K562 (cell line): ENCODE data around the gene PDCD10. TPM values are rescaled to one million over a fixed set of nuclear protein-coding genes. Genes with fewer than 3 reads are reported as not detected.

ENCODE experiments used
- ATAC-seq: fragments of 200-7000 bp; cut with Tn5 transposase; 3 replicates; pipeline ENCODE4 v1.9.1; 2020; ENCODE audit warnings: moderate library complexity
- BruUV-seq: library from RNA; stranded (reverse); fragments of 400-500 nt; replicated peaks from 2 replicates; lab custom pipeline; 2021; lab: Mats Ljungman, UMichigan
- CTCF ChIA-PET: fragments of 300-600 bp; formaldehyde crosslinking; extraction: SDS; loops from one replicate; lab custom pipeline; 2021; ENCODE audit warnings: low intra/inter-chr PET ratio; lab: Yijun Ruan, JAX
- POLR2A ChIA-PET: fragments of 300-600, 350-650 bp; sonication (Branson Sonifier 250); formaldehyde crosslinking; extraction: SDS; loops from one replicate; lab custom pipeline; 2021; ENCODE audit warnings: antibody characterized with exemption, inconsistent platforms; lab: Yijun Ruan, JAX
- DNase-seq, 4 experiments: peaks; one replicate each; pipeline versions ENCODE4 v3.0.0 to v3.0.0-alpha.2; 2011 to 2018; ENCODE audit warnings: low spot score in 3 of 4, mixed read lengths in 3 of 4; ENCODE audit errors: extremely low read depth in 1 of 4
- FAIRE-seq: peaks from 2 replicates; lab custom pipeline; 2011; peaks lifted over from hg19 to GRCh38; lab: Jason Lieb, UNC
- H2AFZ ChIP-seq: 2 replicates; pipeline ENCODE4 v1.6.0; 2011; ENCODE audit warnings: low read depth, low read length, control low read depth, inconsistent platforms
- H3K27ac ChIP-seq: fragments of 200-600 bp; 3 replicates; pipeline ENCODE4 v1.8.0; 2011; ENCODE audit warnings: low read depth, mild to moderate bottlenecking, control low read depth, inconsistent platforms, low read length, moderate library complexity, mixed read lengths; ENCODE audit errors: extremely low read depth
- H3K27me3 ChIP-seq, 2 experiments: fragments of 300-600 bp in 1 of 2; 2 replicates in 1 of 2; 3 replicates in 1 of 2; pipeline versions ENCODE4 v1.6.0 to v1.8.0; 2011; ENCODE audit warnings: inconsistent platforms in 2 of 2, low read length in 2 of 2, mild to moderate bottlenecking in 1 of 2, mixed read lengths in 1 of 2, moderate library complexity in 1 of 2; ENCODE audit not compliant: control insufficient read depth in 2 of 2, insufficient read depth in 2 of 2
- H3K36me3 ChIP-seq: fragments of 300-600 bp; 3 replicates; pipeline ENCODE4 v1.8.0; 2011; ENCODE audit warnings: mild to moderate bottlenecking, low read length, inconsistent platforms; ENCODE audit not compliant: control insufficient read depth, insufficient read depth
- H3K4me1 ChIP-seq, 2 experiments: fragments of 200-600 bp in 1 of 2; replicated peaks in 1 of 2; 2 replicates in 1 of 2; 3 replicates in 1 of 2; pipeline versions ENCODE4 v1.5.1 to v1.8.0; 2011; ENCODE audit warnings: inconsistent platforms in 2 of 2, low read length in 2 of 2, mild to moderate bottlenecking in 1 of 2, mixed read lengths in 1 of 2, moderate library complexity in 1 of 2; ENCODE audit not compliant: control insufficient read depth in 2 of 2, insufficient read depth in 2 of 2
- H3K4me2 ChIP-seq: 2 replicates; pipeline ENCODE4 v1.6.1; 2011; ENCODE audit warnings: low read length, control low read depth, inconsistent platforms, mixed read lengths; ENCODE audit not compliant: insufficient read depth
- H3K4me3 ChIP-seq: fragments of 200-600 bp; sonication (generic), shearing (Covaris generic); 2 replicates; pipeline ENCODE4 v1.5.1; 2016; ENCODE audit warnings: control low read depth, inconsistent platforms
- H3K79me2 ChIP-seq: fragments of 200-600 bp; 3 replicates; pipeline ENCODE4 v1.8.0; 2011; ENCODE audit warnings: low read length, inconsistent platforms; ENCODE audit not compliant: control insufficient read depth, insufficient read depth
- H3K9ac ChIP-seq, 2 experiments: 2 replicates each; pipeline versions ENCODE4 v1.6.0 to v1.6.1; 2011; ENCODE audit warnings: low read depth in 2 of 2, low read length in 2 of 2, control low read depth in 1 of 2, inconsistent platforms in 1 of 2, mild to moderate bottlenecking in 1 of 2, mixed read lengths in 1 of 2; ENCODE audit not compliant: insufficient read depth in 1 of 2
- H3K9me1 ChIP-seq: one replicate; pipeline ENCODE4 v1.6.0; 2011; ENCODE audit warnings: inconsistent platforms, mild to moderate bottlenecking, low read length, moderate library complexity; ENCODE audit not compliant: control insufficient read depth, insufficient read depth
- H3K9me3 ChIP-seq: replicated peaks from 2 replicates; pipeline ENCODE4 v1.5.1; 2011; ENCODE audit warnings: low read depth, low read length, inconsistent platforms; ENCODE audit not compliant: control insufficient read depth, insufficient read depth
- H4K20me1 ChIP-seq: replicated peaks from 2 replicates; pipeline ENCODE4 v1.6.1; 2011; ENCODE audit warnings: low read length, inconsistent platforms, mixed read lengths; ENCODE audit not compliant: control insufficient read depth, insufficient read depth
- CEBPB ChIP-seq: fragments of 450-650 bp; IDR thresholded peaks from 2 replicates; pipeline ENCODE4 v1.6.1; 2016; ENCODE audit warnings: missing genetic modification characterization, missing compliant biosample characterization
- ETV6 ChIP-seq, 3 experiments: fragments of 150-350 bp in 1 of 3; sonication (generic) in 1 of 3; formaldehyde crosslinking in 1 of 3; IDR thresholded peaks; 2 replicates each; pipeline versions ENCODE4 v1.6.1 to v1.8.0; 2014 to 2022; ENCODE audit warnings: borderline replicate concordance in 2 of 3, low read depth in 2 of 3, antibody characterized with exemption in 1 of 3, low read length in 1 of 3, mild to moderate bottlenecking in 1 of 3, missing genetic modification reagents in 1 of 3
- FOXA1 ChIP-seq: fragments of 450-650 bp; IDR thresholded peaks from 2 replicates; pipeline ENCODE4 v1.6.1; 2016; ENCODE audit warnings: mild to moderate bottlenecking, borderline replicate concordance
- HNRNPL ChIP-seq: fragments of 200-400 bp; formaldehyde crosslinking; IDR thresholded peaks from 2 replicates; pipeline ENCODE4 v1.6.1; 2017; ENCODE audit warnings: low read depth, mild to moderate bottlenecking, low read length
- KHSRP ChIP-seq: fragments of 450-650 bp; IDR thresholded peaks from 2 replicates; pipeline ENCODE4 v1.6.1; 2017
- MAZ ChIP-seq, 2 experiments: fragments of 450-650 bp in 1 of 2; sonication (generic) in 1 of 2; formaldehyde crosslinking; IDR thresholded peaks in 1 of 2; conservative IDR thresholded peaks in 1 of 2; 2 replicates each; pipeline versions ENCODE4 v1.4.0 to v1.5.0; 2020; ENCODE audit warnings: mild to moderate bottlenecking in 1 of 2, missing genetic modification reagents in 1 of 2
- MYC ChIP-seq, 2 experiments: fragments of 250-450 bp in 1 of 2; sonication (Bioruptor Pico) in 1 of 2; IDR thresholded peaks; 2 replicates each; pipeline versions ENCODE4 v1.5.1 to v1.6.1; 2012 to 2021; ENCODE audit warnings: low read depth in 2 of 2, borderline replicate concordance in 1 of 2, improper control_type of control experiment in 1 of 2, low read length in 1 of 2, mild to moderate bottlenecking in 1 of 2, moderate library complexity in 1 of 2
- NCOA2 ChIP-seq, 2 experiments: fragments of 450-650 bp; IDR thresholded peaks; 2 replicates each; pipeline ENCODE4 v1.6.1; 2018; ENCODE audit warnings: mild to moderate bottlenecking in 2 of 2, moderate library complexity in 1 of 2; ENCODE audit not compliant: partially characterized antibody in 2 of 2
- RHOXF2B ChIP-seq: fragments of 250-450 bp; sonication (Bioruptor Pico); conservative IDR thresholded peaks from 2 replicates; pipeline ENCODE4 v1.5.1; 2021
- SUPT5H ChIP-seq: fragments of 450-650 bp; IDR thresholded peaks from 2 replicates; pipeline ENCODE4 v1.6.1; 2016
- ZFPM2 ChIP-seq: fragments of 250-450 bp; sonication (Bioruptor Pico); IDR thresholded peaks from 2 replicates; pipeline ENCODE4 v1.5.1; 2022; ENCODE audit warnings: mild to moderate bottlenecking
- ZNF232 ChIP-seq: sonication (generic); formaldehyde crosslinking; IDR thresholded peaks from 2 replicates; pipeline ENCODE4 v1.8.0; 2022; ENCODE audit warnings: mild to moderate bottlenecking, missing genetic modification reagents
- ZNF24 ChIP-seq: fragments of 450-650 bp; IDR thresholded peaks from 2 replicates; pipeline ENCODE4 v1.6.1; 2016
- WGBS: fragments of 100-300 bp; shearing (Covaris generic); methylation state at CpG from one replicate; pipeline ENCODE4 v1.1.6; 2016; ENCODE audit warnings: low coverage, mixed read lengths; ENCODE audit not compliant: insufficient coverage; ENCODE audit errors: missing lambda C conversion rate; 5-methylcytosine and 5-hydroxymethylcytosine counted together
- in situ Hi-C: fragments of 300-500 bp; cut with MboI; formaldehyde crosslinking; loops from 4 replicates; pipeline ENCODE4 v1.15.0; 2018; ENCODE audit warnings: inconsistent platforms, mixed read lengths
- intact Hi-C: fragments of 100-400 bp; cut with micrococcal nuclease; formaldehyde crosslinking; loops from 2 replicates; pipeline ENCODE4 v1.14.2; 2022
- polyA plus RNA-seq, 8 experiments: library from polyadenylated mRNA; depleted of rRNA in 4 of 8; stranded (reverse) in 5 of 8; unstranded in 3 of 8; fragments of >200 nt; fragmentation: Nextera tagmentation in 2 of 8; fragmentation: Illumina TruSeq in 1 of 8; extraction: Ambion mirVana in 2 of 8; extraction: Trizol in 1 of 8; gene quantifications; 2 replicates each; pipeline versions ENCODE4 v1.2.1 to v1.2.3, GENCODE V29; 2011 to 2014; ENCODE audit warnings: inconsistent platforms in 1 of 8, missing spikeins in 1 of 8
- total RNA-seq, 7 experiments: library from RNA; depleted of rRNA in 6 of 7; stranded (reverse); fragments of >200 nt in 6 of 7; fragmentation: Illumina TruSeq in 2 of 7; extraction: Trizol in 2 of 7; gene quantifications; 2 replicates each; pipeline versions ENCODE4 v1.2.1 to v1.2.3, GENCODE V29; 2011 to 2021; ENCODE audit warnings: low replicate concordance in 1 of 7
- TF ChIP-seq, protein P1 (sequence below): IDR thresholded peaks from 2 replicates; pipeline ENCODE4 v1.6.1; 2016; ENCODE audit warnings: missing genetic modification characterization, missing compliant biosample characterization

Gene PDCD10
- total and polyA plus RNA-seq, 9 of the 15 experiments (the other 6 are each of a cell fraction or from before 2014, with no cell fraction given), result 121 to 476 (median 232) TPM

DNA sequence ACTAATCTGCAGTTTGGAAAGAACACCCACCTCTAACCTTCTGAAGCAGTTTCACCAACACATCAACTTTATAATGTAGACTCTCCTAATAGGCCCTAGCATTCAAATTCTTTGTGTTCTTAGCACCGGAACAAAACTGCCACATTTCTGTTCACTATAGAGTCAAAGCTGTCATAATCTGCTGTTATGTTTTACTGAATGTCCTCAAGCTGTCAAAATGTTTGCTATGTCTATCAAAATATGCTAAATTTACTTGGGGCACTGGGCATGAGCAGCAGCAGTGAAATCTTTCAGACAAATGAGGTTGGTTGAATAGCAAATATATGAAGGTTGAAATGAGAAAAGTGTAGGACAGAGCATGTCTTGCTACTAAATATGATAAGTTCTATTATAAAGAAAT lies 82.9 kb downstream of the PDCD10 start:
- Histone ChIP-seq H3K79me2 (no peaks in the 10 kb centered on the region), H3K4me3 (no peak overlapping the region), H3K4me2 (no peak overlapping the region), H3K36me3 (no peaks in the 10 kb centered on the region), H3K27me3 (no peaks in the 10 kb centered on the region), H3K9ac (no peak overlapping the region), H3K4me1 (no peaks in the 10 kb centered on the region), H3K27ac (no peak overlapping the region), H2AFZ (no peak overlapping the region), H3K9me1 (no peaks in the 10 kb centered on the region), H4K20me1 (no peaks in the 10 kb centered on the region), H3K9me3 (no peaks in the 10 kb centered on the region)
- no TSS peak for BruUV-seq
- FAIRE-seq (no peak), DNase-seq (no peak), ATAC-seq (no peak)
- in situ Hi-C loops, result no loop called here
- TF ChIP-seq MAZ (CRISPR knock-in tag; conservative IDR thresholded peaks at IDR 0.05 in 1 of 2, IDR thresholded peaks at IDR 0.05 in 1 of 2), result no peak
- TF ChIP-seq, protein P1, sequence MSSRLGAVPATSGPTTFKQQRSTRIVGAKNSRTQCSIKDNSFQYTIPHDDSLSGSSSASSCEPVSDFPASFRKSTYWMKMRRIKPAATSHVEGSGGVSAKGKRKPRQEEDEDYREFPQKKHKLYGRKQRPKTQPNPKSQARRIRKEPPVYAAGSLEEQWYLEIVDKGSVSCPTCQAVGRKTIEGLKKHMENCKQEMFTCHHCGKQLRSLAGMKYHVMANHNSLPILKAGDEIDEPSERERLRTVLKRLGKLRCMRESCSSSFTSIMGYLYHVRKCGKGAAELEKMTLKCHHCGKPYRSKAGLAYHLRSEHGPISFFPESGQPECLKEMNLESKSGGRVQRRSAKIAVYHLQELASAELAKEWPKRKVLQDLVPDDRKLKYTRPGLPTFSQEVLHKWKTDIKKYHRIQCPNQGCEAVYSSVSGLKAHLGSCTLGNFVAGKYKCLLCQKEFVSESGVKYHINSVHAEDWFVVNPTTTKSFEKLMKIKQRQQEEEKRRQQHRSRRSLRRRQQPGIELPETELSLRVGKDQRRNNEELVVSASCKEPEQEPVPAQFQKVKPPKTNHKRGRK, result no peak
- TF ChIP-seq FOXA1, result no peak
- no peak for TF ChIP-seq ZNF24
- no peak for TF ChIP-seq ETV6 (IDR thresholded peaks at IDR 0.05; ENCODE audit: borderline replicate concordance in 1 of 2, low read depth in 2 of 2, low read length in 1 of 2)
- no peak for TF ChIP-seq ETV6 (CRISPR knock-in tag; IDR thresholded peaks at IDR 0.05; ENCODE audit: borderline replicate concordance)
- no peak for TF ChIP-seq SUPT5H
- no peak for TF ChIP-seq KHSRP
- TF ChIP-seq HNRNPL, result no peak
- no peak for TF ChIP-seq NCOA2 (IDR thresholded peaks at IDR 0.05; ENCODE audit: partially characterized antibody in 2 of 2)
- TF ChIP-seq CEBPB, result no peak
- no peak for TF ChIP-seq RHOXF2B
- TF ChIP-seq MYC (IDR thresholded peaks at IDR 0.05; ENCODE audit: low read depth, low read length), result no peak
- no peak for TF ChIP-seq MYC (CRISPR knock-in tag; IDR thresholded peaks at IDR 0.05; ENCODE audit: borderline replicate concordance, low read depth)
- TF ChIP-seq ZFPM2 (CRISPR knock-in tag), result no peak
- TF ChIP-seq ZNF232 (CRISPR knock-in tag), result no peak
- POLR2A ChIA-PET, result no interaction called here
- 0% methylated on average over 1 of the region's 1 CpG for whole genome bisulfite sequencing
- CTCF ChIA-PET, result no interaction called here
- intact Hi-C loops, result no loop called here
